ENCODE data around the gene ARHGAP30.

DNA sequence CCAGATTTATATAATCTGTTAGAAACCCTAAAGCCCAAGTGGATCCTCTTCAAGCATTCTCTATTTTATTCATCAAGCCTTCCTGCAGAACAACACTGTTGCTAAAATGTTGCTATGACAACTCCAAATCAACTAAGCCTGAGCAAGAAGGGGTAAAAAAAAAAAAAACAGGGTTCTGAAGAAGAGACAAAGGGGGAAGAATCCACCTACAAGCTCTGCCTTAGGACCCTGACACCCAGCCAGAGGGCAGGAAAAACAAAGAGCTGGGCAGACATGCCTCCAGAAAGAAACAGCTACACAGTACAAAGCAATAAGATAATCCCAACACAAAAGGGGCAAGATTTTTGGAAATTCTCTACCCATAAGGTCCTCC is 25.2 kb downstream of the ARHGAP30 start:
- TF ChIP-seq POLR2A (IDR thresholded peaks at IDR 0.05) (no peak), EP300 (IDR thresholded peaks at IDR 0.05) (no peak)
- TF ChIP-seq, protein P1, sequence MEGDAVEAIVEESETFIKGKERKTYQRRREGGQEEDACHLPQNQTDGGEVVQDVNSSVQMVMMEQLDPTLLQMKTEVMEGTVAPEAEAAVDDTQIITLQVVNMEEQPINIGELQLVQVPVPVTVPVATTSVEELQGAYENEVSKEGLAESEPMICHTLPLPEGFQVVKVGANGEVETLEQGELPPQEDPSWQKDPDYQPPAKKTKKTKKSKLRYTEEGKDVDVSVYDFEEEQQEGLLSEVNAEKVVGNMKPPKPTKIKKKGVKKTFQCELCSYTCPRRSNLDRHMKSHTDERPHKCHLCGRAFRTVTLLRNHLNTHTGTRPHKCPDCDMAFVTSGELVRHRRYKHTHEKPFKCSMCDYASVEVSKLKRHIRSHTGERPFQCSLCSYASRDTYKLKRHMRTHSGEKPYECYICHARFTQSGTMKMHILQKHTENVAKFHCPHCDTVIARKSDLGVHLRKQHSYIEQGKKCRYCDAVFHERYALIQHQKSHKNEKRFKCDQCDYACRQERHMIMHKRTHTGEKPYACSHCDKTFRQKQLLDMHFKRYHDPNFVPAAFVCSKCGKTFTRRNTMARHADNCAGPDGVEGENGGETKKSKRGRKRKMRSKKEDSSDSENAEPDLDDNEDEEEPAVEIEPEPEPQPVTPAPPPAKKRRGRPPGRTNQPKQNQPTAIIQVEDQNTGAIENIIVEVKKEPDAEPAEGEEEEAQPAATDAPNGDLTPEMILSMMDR (IDR thresholded peaks at IDR 0.05) = no peak

Measured in ovary (tissue), 3 donors.